Activated CD4-positive, alpha-beta T cell treated with anti-CD3 and anti-CD28 coated beads, Interleukin-2, amount 50 U/mL, for 24 hours (primary cell): ENCODE results near the gene ATP2B1.

Source experiments
- DNase-seq, 2 donors: peaks; one replicate each; pipeline ENCODE4 v3.0.0-alpha.2; 2020; ENCODE audit warnings: low read depth in 1 of 2, low spot score in 1 of 2

Gene ATP2B1

GRCh38 chr12:89544022-89544421 lies 164.6 kb downstream of the ATP2B1 start:
- no peak for DNase-seq

- DNase-seq, result peak; percentile 11 to 61
Measured at GRCh38 chr12:89542912-89543592, 165.6 kb downstream of the ATP2B1 start.

GRCh38 chr12:89542236-89542635 lies 166.4 kb downstream of the ATP2B1 start:
- DNase-seq, result no peak

- no peak for DNase-seq
Measured at GRCh38 chr12:89540586-89540985, 168.1 kb downstream of the ATP2B1 start.

- no peak for DNase-seq
Measured at GRCh38 chr12:89539426-89540223, 169.0 kb downstream of the ATP2B1 start.

GRCh38 chr12:89538897-89539296 lies 169.7 kb downstream of the ATP2B1 start:
- no peak for DNase-seq
